T1000 (cell line): Measurements from ENCODE around the gene SLC6A4.
"Not testable (repeated sequence)": the region's sequence is repeated elsewhere in the genome, so short reads cannot be mapped to it uniquely, and the experiment has no call there.

Source experiments
- DNase-seq: peaks from one replicate; lab custom pipeline; 2025; ENCODE audit warnings: mixed read lengths; lab: John Stamatoyannopoulos, UW

The SLC6A4 gene

DNA sequence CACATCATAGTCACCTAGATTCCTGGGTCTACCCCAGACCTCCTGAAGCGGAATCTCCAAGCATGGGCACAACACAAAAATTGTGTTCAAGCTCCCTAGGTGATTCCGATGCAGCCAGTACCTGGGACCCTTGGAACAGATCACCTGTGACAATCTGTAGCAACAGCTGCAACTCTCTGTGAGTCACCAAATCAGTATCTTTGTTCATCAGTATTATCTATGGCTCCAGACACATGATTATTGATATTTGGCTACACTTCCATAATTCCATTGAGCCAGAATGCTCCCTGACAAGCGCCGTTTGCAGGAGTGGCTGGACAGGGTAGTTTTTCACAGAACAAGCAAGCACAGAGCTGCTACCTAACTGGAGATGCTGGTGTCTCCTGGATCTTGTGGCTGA lies 16.2 kb downstream of the SLC6A4 start:
- no peak for DNase-seq

DNA sequence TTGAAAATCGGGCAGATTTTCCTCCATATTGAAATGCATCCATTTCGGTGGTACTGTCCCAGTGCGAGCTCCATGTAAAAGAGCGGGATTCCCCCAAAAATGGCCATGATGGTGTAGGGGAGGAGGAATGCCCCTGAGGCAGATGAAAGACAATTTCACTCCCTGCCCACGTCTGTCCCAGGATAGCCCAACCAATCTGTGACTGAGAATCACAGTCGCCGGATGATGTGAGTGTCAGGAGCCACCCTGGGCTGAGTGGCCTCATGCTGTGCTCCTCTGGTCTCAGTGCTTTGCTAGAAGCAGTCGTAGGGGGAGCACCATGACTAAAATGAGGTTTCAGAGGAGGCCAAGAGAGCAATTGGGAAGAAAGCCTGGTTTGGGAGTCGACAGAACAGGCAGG lies 16.7 kb downstream of the SLC6A4 start:
- no peak for DNase-seq

DNA sequence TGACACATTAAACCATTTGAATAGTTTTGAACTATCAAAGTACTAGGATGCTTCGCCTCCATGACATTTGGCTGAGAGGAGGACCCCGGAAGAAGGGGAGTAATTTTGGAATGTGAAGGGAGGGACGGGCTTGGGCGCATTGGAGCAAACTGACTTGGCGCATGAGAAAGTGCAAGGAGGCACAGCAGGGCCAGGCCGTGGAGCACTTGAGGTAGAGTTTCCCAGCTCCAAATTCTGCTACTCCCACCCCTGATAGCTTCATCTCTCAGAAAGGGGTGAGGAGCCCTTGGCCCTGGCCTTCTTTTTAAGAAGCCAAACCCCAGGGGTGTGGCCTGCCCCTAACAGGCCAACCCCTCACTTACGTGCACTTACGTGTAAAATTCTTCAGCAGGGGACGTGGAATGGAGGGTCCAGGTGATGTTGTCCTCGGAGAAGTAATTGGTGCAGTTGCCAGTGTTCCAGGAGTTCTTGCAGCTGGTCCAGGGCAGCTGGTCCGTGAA lies 17.7 kb downstream of the SLC6A4 start:
- DNase-seq, result no peak

DNA sequence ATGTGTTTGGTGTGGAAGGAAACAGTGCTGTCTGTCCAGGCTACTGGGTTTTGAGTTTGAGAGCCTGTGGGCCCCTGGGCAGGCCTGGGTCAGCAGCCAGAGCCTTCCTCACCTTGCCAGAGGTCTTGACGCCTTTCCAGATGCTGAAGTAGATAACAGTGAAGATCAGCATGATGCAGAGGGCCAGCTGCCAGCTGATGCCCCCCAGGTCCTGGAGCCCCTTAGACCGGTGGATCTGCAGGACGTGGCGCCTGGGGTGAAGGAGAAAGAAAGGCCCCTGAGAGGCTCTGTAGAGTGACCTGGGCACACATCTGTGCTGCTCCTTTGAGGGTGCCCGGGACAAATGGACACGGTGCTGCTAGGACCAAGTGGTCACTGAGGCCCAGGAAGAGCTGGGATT lies 18.4 kb downstream of the SLC6A4 start:
- no peak for DNase-seq

DNA sequence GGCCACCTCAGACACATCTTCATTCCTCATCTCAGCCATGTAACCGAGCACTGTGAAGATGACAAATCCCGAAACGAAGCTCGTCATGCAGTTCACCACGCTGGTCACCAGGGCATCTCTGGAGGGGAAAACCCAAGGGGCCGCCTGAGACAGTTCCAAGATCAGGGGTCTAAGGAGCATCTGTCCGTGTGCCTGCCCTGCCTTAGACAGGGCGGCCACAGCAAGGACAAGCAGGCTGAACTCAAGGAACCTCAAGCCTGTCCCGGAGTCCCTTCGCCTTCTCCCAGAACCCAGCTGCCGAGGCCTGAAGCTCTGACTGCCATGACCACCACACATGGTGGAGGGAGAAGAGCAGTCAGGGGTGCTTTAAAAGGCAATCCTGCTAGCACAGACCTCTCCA lies 22.7 kb downstream of the SLC6A4 start:
- DNase-seq, result no peak

DNA sequence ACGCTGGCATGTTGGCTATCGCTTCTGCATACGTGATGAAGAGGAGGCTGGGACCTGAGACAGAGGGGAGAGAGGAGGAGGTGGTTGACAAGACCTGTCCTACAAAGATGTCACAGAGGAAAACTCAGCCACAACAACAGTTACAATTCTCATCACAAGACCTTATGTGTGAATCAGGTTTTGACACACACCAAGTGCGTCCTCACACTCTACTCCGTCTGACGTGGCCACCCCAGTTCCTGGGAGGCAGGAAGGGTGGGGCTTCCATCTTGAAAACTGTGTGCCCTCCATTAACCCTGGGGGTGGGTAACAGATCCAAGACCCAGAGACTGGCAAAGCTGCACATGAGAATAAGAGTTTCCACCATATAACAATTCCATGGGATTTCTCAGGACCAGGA lies 24.1 kb downstream of the SLC6A4 start:
- no peak for DNase-seq

DNA sequence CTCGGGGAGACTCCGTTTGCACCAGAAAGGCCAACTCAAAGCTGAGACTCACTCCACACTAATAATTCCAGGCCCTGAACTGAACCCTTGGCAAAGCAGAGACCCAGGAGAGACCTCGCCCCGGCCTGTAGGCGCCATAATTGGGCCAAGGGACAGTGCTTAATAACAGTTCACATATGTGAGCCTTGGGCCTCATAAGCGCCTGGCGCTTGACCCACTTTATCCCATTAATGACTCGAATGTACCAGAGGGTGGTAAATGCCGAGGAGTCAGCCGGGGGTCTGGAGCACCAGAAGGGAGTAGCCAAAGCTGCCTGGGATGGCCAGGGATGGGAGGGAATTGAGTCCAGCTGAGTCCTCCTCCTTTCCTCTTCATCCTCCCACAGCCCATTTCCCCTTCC lies 24.6 kb downstream of the SLC6A4 start:
- DNase-seq, result no peak

DNA sequence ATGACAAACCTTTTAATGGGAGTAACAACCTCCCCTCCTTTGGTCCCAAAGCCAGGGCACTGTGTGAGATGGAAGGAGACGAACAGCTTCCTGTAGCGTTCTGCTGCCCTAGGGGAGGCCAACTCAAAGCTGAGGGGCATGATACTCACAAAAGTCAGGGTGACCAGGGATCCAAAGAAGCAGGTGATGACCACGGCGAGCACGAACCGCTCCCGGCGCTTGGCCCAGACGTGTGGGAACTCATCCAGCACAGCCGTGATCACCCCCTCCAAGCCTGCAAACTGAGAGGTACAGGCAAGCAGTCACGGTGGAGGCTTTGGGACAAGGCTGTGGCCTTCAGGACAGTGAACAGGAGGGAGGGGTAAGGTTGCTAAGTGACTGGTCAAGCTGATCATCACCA lies 25.1 kb downstream of the SLC6A4 start:
- no peak for DNase-seq

DNA sequence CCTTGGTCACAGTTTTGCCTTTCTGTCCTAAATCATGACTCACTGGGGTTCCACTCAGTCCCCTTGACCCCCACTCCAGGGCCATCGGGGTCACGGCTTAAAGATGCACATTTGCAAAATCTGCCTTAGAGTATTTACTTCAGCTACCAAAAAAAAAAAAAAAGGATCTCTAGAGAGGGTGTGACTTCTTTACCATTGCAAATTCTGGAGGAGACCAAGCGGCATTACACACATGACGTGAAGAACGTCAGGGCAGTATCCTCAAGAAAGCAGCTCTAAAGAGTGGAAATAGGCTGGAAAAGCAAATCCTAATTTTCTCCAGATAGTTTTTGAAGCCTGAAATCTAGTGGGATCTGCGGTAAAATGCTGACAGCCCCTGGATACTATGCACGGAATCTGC lies 25.6 kb downstream of the SLC6A4 start:
- no peak for DNase-seq

DNA sequence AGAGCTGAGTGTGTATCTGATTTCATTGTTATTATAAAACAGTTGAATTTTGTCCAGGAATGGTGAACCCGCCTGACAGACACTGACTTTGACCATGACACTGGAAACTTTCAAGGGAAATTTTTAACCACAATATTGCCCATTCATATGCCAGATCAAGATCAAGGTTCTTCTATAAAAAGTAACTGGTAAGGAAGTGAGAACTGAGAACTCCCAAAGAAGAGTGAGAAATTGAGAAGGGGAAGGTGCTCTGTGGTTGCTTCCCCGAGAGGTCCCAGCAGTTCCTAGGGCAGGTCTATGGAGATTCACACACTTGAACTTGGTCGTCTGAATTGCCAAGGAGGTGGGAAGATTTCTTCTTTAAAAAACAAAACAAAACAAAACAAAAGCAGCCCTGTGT lies 27.3 kb downstream of the SLC6A4 start:
- DNase-seq, result no peak

DNA sequence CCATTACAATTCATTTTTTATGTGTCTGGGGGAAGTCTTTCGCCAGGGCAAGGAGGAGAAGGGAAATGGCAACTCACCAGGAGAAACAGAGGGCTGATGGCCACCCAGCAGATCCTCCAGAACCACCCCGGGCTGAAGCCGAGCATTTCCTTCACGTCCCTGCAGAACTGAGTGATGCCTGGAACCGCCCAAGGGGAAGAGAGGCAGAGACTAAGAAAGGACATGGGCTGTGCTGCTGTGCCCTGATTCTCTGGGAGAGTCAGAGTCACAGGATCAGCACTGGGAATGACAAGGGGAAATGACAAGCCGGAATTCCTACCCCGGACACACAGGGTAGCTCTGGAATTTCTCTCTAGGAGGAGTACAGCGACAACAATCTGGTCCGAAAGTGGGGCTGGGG lies 27.8 kb downstream of the SLC6A4 start:
- no peak for DNase-seq

DNA sequence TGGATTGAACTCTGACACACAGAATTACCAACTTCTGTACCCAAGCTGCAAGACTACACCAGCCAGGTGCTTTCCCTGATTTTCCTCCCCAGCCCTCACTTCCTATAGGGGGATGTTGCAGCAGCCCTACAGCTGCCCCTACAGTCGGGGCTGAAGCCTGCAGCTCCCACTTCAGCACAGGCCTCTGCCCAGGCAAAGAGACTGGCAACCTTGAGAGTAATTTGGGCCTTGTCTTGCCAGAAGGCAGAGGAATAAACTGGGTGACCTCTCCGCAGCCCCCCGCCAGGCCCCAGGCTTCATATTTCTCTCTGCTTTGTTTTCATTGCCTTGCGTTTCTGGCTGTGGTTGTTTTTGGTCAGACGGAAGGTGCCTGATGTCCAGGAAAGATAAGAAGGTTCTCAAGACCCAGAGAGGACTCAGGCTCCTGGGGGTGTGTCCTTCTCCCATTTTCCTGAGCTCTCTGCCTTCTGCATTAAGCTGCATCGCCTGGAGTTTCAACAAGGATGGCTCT lies 32.0 kb downstream of the SLC6A4 start:
- DNase-seq, result no peak

DNA sequence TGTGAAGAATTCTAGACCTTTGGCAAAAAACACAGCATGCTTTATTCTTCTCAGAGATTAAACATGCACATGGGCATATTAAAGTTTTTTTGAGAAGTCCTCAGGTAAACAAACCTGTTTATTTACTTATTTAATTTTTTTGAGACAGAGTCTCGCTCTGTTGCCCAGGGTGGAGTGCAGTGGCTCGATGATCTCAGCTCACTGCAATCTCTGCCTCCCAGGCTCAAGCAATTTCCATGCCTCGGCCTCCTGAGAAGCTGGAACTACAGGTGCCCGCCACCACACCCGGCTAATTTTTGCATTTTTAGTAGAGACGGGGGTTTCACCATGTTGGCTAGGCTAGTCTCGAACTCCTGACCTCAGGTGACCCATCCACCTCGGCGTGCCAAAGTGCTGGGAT lies 34.8 kb downstream of the SLC6A4 start:
- DNase-seq, result not testable (repeated sequence)

DNA sequence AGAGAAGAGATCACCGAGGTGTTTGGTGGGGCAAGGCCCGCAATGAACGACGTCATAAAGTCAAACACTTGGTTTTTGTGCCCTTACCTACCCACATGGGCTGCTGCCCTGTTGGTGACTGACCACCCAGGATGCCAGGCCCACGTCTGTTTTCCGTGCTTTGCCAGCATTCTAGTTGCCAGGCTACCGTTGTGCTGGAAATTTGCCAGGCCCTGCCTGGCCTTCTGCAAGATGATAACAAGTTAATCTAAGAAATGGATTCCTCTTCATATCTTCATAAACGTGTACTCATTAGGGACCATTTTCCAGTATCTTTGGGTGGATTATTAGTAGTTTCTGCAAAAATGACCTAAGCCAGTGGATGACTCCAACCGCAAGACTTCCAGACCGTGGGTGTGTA lies 35.4 kb downstream of the SLC6A4 start:
- DNase-seq, result no peak

DNA sequence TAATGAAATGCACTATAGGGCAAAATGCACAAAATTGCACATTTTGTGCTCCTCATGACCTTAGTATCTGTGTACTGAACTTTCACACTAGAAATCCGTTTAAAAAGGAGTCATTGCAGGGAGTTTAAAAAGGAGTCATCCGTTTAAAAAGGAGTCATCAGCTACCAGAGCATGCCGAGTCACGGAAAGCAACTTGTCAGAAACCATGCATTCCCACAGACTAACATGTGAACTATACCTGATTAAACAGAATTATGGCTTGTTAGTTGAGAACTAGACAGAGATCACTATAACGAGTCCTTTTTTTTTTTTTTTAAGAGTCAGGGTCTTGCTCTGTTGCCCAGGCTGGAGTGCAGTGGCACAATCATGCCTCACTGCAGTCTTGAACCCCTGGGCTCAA lies 35.9 kb downstream of the SLC6A4 start:
- DNase-seq, result no peak

DNA sequence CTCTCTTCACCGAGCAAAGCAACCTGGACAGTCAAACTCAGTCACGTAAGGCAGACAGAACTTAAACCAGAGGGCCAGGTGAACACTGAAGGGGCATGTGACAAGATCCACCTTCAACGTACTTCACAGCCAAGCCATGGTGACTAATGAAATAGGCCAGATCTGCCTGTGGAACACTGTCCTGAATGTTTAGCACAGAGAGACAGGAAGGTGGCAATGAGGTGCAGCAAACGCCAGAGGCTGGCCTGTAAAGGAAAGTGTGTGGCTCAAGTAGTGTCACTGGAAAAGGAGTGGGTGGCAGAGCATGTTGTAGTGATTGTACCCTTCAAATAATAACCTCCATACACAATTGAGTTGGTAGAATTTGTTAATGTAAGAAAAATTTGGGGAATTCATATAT lies 38.1 kb downstream of the SLC6A4 start:
- DNase-seq, result no peak

DNA sequence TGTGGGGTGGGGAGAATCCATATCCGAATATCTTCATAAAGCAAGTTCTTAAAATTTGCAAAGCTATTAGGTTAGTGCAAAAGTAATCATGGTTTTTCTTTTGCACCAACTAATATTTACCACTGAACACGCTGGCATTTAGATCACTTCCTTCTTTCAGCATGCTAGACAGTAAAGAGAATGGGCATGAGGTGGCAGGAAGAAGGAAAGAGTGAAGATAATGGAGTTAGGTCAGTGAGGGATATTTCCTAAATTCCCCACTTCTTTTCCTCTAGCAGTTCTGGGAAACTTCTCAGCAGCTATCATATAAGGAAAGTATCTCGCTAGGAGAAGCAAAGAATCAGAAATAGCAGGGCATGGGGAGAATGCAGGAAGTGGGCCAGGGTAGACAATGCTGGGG lies 39.0 kb downstream of the SLC6A4 start:
- no peak for DNase-seq

DNA sequence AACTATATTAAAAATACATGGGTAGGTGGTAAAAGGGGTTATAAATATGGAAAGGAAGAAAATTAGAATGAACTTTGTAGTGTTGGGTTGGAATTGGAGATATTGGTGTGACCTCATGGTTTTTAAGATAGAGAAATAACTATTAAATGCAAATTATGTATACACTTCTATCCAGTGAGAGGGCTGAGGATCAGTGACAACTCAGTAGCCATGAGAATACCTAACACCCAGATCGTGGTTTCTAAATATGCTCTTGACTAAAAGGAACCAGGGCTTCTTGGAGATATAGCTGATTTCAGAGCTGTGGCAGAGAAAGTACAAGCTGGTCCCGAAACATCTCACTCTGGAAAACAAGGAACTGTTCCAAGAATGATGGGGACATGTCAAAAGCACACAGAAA lies 44.4 kb downstream of the SLC6A4 start:
- DNase-seq, result no peak

DNA sequence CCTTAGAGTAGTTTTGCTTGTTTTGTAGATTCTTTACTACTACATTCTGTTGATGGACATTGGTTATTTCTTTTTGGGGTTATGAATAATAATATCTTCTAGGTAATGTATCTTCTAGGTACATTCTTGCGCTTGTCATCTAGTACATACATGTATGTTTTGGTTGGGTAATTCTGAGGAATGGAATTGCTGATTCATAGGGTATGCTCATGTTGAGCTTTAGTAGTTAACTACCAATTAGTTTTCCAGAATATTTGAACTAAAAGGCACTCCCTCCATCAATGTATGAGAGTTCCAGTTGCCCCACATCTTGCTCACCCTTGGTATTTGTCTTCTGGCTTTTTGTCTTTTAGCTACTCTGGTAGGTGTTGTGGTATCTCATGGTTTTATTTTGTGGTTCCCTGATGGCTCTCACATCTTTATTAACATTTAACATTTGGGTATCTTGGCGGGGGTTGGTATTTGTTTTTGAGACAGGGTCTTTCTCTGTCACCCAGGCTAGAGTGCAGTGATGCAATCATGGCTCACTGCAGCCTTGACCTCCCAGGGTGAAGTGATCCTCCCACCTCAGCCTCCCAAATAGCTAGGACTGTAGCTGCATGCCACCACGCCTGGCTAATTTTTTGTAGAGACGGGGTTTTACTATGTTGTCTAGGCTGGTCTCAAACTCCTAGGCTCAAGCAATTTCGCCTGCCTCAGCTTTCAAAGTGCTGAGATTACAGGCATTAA lies 47.1 kb downstream of the SLC6A4 start:
- DNase-seq, result no peak

DNA sequence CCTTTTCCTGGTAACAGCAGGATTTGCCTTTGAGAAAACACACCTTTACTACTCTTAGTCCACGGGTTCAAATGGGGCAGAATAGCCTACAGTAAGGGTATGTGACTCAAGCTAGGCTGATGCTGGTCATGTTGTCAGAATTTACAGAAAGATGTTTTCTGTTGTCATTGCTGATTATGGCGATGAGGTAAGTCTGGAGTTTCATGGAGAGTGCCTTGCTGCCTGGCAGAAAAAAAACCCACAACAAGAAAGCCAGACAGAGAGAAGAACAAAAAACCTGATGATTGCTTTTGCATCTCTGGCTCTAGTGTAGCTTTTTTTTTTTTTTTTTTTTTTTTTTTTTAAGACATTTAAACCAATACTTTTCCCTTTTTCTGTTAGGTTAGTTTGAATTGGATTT lies 47.9 kb downstream of the SLC6A4 start:
- no peak for DNase-seq

DNA sequence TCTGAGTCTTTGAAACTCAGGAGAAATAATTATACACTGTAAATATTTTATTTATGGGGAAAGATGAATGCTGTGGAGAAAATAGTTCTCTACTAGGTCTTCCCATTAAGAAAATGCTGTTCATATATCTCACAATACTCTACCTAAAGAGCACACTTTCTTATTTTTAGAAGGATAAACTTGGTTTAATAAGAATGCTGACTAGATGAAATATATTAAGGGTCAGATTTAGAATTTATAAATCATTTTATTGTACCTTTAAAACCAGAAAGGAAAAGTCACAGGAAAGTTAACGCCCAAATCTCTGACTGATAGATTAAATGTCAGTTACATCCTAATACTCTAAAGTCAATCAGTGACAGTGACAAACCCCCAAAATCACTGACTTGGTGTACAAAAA lies 48.7 kb downstream of the SLC6A4 start:
- DNase-seq, result no peak

DNA sequence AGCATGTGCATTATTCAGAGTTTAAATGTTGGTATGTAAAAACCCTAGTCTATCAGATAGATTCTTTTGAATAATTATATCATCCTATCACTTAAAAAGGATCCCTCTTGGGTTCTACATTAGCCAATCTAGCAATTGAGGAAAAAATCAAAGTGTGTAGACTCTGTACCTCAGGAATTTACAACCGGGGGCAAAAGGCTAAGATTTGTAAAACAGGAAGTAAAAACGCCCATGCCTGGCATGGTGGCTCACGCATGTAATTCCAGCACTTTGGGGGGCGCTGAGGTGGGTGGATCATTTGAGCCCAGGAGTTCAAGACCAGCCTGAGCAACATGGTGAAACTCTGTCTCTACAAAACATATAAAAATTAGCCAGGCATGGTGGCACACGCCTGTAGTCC lies 58.6 kb downstream of the SLC6A4 start:
- DNase-seq, result no peak

DNA sequence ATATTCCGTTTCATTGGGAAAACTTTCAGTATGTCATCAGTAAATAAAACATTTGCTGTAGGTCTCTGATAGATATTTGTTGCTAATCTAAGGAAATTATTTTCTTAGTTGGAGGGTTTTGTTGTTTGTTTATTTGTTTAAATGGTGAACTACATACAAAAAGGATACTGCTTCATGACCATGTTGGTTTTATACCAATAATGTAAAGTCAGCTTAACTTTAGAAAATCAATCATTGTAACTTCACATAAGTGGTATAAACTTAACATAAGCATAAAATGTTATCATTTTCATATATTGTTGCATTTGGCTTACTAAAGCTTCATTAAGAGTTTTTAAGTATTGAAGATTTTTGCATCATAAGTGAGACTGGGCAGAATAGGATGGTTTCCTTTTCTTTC lies 60.9 kb downstream of the SLC6A4 start:
- DNase-seq, result no peak

DNA sequence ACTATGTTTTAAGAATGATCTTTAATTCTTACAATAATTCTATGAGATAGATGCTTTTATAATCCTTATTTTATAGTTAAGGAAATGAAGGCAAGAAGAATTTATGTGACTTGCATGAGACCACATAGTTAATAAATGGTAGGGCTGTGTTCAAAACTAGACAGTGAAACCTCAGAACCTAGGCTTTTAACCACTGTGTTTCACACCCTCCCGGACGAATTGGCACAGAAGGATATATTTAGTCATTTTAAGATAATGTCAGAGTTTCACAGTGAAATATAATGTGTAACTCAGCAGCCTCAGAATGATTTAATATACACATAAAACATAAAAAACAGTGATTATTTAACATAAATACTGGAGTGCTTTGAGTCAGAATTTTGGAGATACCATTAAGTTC lies 61.8 kb downstream of the SLC6A4 start:
- no peak for DNase-seq
